Loucy (cell line): ENCODE measurements around the gene MAP3K5.

Experiments used
- EZH2phosphoT487 ChIP-seq: fragments of 200-600 bp; IDR thresholded peaks from 2 replicates; pipeline ENCODE4 v1.6.1; 2018; ENCODE audit warnings: antibody characterized with exemption, mild to moderate bottlenecking, moderate library complexity, borderline replicate concordance
- TF ChIP-seq, protein P1 (sequence below): fragments of 200-600 bp; sonication (generic); conservative IDR thresholded peaks from 2 replicates; pipeline ENCODE4 v1.5.1; 2014; ENCODE audit warnings: mild to moderate bottlenecking, antibody characterized with exemption, low read length

- TF ChIP-seq, protein P1, sequence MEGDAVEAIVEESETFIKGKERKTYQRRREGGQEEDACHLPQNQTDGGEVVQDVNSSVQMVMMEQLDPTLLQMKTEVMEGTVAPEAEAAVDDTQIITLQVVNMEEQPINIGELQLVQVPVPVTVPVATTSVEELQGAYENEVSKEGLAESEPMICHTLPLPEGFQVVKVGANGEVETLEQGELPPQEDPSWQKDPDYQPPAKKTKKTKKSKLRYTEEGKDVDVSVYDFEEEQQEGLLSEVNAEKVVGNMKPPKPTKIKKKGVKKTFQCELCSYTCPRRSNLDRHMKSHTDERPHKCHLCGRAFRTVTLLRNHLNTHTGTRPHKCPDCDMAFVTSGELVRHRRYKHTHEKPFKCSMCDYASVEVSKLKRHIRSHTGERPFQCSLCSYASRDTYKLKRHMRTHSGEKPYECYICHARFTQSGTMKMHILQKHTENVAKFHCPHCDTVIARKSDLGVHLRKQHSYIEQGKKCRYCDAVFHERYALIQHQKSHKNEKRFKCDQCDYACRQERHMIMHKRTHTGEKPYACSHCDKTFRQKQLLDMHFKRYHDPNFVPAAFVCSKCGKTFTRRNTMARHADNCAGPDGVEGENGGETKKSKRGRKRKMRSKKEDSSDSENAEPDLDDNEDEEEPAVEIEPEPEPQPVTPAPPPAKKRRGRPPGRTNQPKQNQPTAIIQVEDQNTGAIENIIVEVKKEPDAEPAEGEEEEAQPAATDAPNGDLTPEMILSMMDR, result no peak
- no peak for TF ChIP-seq EZH2phosphoT487
Observed at GRCh38 chr6:136655239-136656014, 136.8 kb downstream of the MAP3K5 start.
